Measurements from ENCODE around the gene SPATA31D4.

DNA sequence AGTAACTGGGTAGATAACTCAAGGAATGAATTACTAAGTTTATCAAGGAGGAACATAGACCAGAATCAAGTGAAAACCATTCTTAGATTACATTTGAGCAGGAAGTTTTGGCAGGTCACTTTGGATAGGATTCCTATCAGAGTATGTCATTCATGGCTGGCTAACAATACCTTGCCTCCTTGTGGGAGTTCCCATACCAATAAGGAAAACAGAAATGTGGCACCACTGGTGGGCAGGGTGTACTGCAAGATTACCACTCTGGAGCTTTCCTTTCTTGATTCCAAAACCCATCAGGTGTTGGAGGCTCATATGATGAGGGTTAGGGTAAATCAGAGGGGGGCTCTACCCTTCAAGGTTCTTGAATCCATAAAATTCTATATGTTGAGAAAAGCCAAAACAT is 41.7 kb downstream of the SPATA31D4 start:
- TF ChIP-seq, protein P1, sequence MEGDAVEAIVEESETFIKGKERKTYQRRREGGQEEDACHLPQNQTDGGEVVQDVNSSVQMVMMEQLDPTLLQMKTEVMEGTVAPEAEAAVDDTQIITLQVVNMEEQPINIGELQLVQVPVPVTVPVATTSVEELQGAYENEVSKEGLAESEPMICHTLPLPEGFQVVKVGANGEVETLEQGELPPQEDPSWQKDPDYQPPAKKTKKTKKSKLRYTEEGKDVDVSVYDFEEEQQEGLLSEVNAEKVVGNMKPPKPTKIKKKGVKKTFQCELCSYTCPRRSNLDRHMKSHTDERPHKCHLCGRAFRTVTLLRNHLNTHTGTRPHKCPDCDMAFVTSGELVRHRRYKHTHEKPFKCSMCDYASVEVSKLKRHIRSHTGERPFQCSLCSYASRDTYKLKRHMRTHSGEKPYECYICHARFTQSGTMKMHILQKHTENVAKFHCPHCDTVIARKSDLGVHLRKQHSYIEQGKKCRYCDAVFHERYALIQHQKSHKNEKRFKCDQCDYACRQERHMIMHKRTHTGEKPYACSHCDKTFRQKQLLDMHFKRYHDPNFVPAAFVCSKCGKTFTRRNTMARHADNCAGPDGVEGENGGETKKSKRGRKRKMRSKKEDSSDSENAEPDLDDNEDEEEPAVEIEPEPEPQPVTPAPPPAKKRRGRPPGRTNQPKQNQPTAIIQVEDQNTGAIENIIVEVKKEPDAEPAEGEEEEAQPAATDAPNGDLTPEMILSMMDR (IDR thresholded peaks at IDR 0.05; ENCODE audit: low read length), result no peak
- TF ChIP-seq EZH2 (optimal IDR thresholded peaks at IDR 0.05; ENCODE audit: low read depth, low read length), result no peak
